ENCODE data around the gene RNF115. TPM values are rescaled to one million over a fixed set of nuclear protein-coding genes. Genes with fewer than 3 reads are reported as not detected.
A peak's percentile ranks its signal among the peaks of the same experiment; 100 is the strongest.

The RNF115 gene
- total and polyA plus RNA-seq, 2 of the 8 experiments (the other 6 are each of a cell fraction or from before 2014, with no cell fraction given) = 4.7 to 10.8 TPM

- Histone ChIP-seq H3K14ac (ENCODE audit: insufficient read length) (no peak within 1 kb of the TSS), H4K20me1 (replicated peaks in 1 of 2; ENCODE audit: control insufficient read depth in 1 of 2, insufficient read depth in 2 of 2, low read length in 2 of 2) (no peaks in the 10 kb centered on the region), H4K91ac (replicated peaks; ENCODE audit: insufficient read length, low read length) (no peak within 1 kb of the TSS), H2AK5ac (ENCODE audit: low read depth, low read length) (no peak within 1 kb of the TSS), H3K27me3 (replicated peaks in 1 of 4; ENCODE audit: control insufficient read depth in 3 of 4, extremely low read depth in 1 of 4, insufficient read depth in 3 of 4, low read length in 3 of 4) (peaks cover 0 to 7% (median 7%) of the 10 kb centered on the region in 4 experiments; a peak in 5 of 7 replicates), H3K36me3 (ENCODE audit: control insufficient read depth in 2 of 4, insufficient read depth in 4 of 4, low read length in 3 of 4) (no peaks in the 10 kb centered on the region), H4K5ac (ENCODE audit: insufficient read length, low read depth, low read length) (no peak within 1 kb of the TSS), H3K4me1 (replicated peaks in 1 of 4; ENCODE audit: control insufficient read depth in 3 of 4, insufficient read depth in 4 of 4, low read length in 3 of 4) (no peaks in the 10 kb centered on the region; a peak in 2 of 7 replicates), H3K56ac (replicated peaks; ENCODE audit: insufficient read length, low read depth, low read length) (no peak within 1 kb of the TSS), H3K27ac (ENCODE audit: low read depth, low read length) (no peak within 1 kb of the TSS), H3K79me1 (ENCODE audit: low read depth, low read length) (no peaks in the 10 kb centered on the region), H3K9me3 (ENCODE audit: insufficient read depth in 2 of 2, low read depth in 1 of 2, low read length in 1 of 2) (no peaks in the 10 kb centered on the region), H2BK5ac (ENCODE audit: low read depth, low read length) (no peak within 1 kb of the TSS), H2BK15ac (ENCODE audit: low read length) (no peak within 1 kb of the TSS), H3K23me2 (ENCODE audit: low read depth, low read length) (peaks cover 2% of the 10 kb centered on the region; the same call in 1 of the 2 replicates), H3K23ac (ENCODE audit: insufficient read length) (no peak within 1 kb of the TSS), H2AFZ (ENCODE audit: low read length) (no peak within 1 kb of the TSS), H2BK12ac (ENCODE audit: low read depth, low read length) (no peak within 1 kb of the TSS), H3K4me2 (ENCODE audit: insufficient read depth in 1 of 2, low read depth in 2 of 2, low read length in 2 of 2) (peak within 1 kb of the TSS in 1 of 2 experiments; percentile 12; a peak in 1 of 4 replicates), H3K9ac (replicated peaks in 1 of 4; ENCODE audit: extremely low read depth in 1 of 4, low read depth in 3 of 4, low read length in 3 of 4) (no peak within 1 kb of the TSS), H3K4me3 (ENCODE audit: extremely low read depth in 1 of 4, insufficient read depth in 2 of 4, low read depth in 3 of 4, low read length in 4 of 4) (no peak within 1 kb of the TSS), H4K8ac (ENCODE audit: extremely low read depth, insufficient read depth, low read length) (no peak within 1 kb of the TSS), H3K4ac (replicated peaks; ENCODE audit: insufficient read length, low read depth, low read length) (no peak within 1 kb of the TSS), H3K18ac (ENCODE audit: extremely low read depth, low read length) (no peak within 1 kb of the TSS), H3K79me2 (ENCODE audit: control insufficient read depth in 1 of 2, insufficient read depth in 2 of 2, low read length in 2 of 2) (no peaks in the 10 kb centered on the region), H2BK20ac (ENCODE audit: low read length) (no peak within 1 kb of the TSS), H2BK120ac (replicated peaks; ENCODE audit: low read depth, low read length) (no peak within 1 kb of the TSS)
- POLR2A ChIA-PET (ENCODE audit: partially characterized antibody) = interaction anchor here (1.6 kb wide), 1 partner anchor 105 kb away, joined by 3 read pairs; the partner anchor contains the start of genes POLR3C and RNF115
- DNase-seq (ENCODE audit: low read depth in 1 of 2, low spot score in 2 of 2) (no peak), FAIRE-seq (no peak)
- 96% methylated on average over 12 of the region's 12 CpGs; no CpG with 5 or more reads in 1 of the 2 experiments for WGBS, 2 experiments (ENCODE audit: extremely low coverage in 1 of 2, insufficient coverage in 1 of 2, insufficient read length in 1 of 2, insufficient replicate concordance in 2 of 2, low coverage in 1 of 2, low lambda C conversion rate in 2 of 2, missing lambda C conversion rate in 1 of 2)
- CTCF ChIA-PET (ENCODE audit: partially characterized antibody) = interaction anchor here (1.2 to 2.6 kb wide), 3 partner anchors 10 to 28 kb away, joined by 6 to 20 read pairs (median 12); no protein-coding TSS in a partner anchor
- TF ChIP-seq SUZ12 (IDR thresholded peaks at IDR 0.05; ENCODE audit: low read length) = no peak
- no peak for TF ChIP-seq TBP (IDR thresholded peaks at IDR 0.05; ENCODE audit: low read depth, low read length)
- TF ChIP-seq BRCA1 (IDR thresholded peaks at IDR 0.05; ENCODE audit: low read depth, low read length) = no peak
- no peak for TF ChIP-seq EGR1 (IDR thresholded peaks at IDR 0.05; ENCODE audit: borderline replicate concordance, low read depth, low read length)
- no peak for TF ChIP-seq RBBP5 (IDR thresholded peaks at IDR 0.05; ENCODE audit: borderline replicate concordance, low read depth, low read length)
- TF ChIP-seq TCF12 (IDR thresholded peaks at IDR 0.05; ENCODE audit: low read depth, low read length) = no peak
- no peak for TF ChIP-seq EP300 (IDR thresholded peaks at IDR 0.05; ENCODE audit: borderline replicate concordance in 1 of 2, low read depth in 2 of 2, low read length in 2 of 2)
- TF ChIP-seq SIN3A (conservative IDR thresholded peaks at IDR 0.05 in 1 of 2, IDR thresholded peaks at IDR 0.05 in 1 of 2; ENCODE audit: low read depth in 1 of 2, low read length in 2 of 2) = no peak
- no peak for TF ChIP-seq CREB1 (IDR thresholded peaks at IDR 0.05)
- no peak for TF ChIP-seq RNF2 (IDR thresholded peaks at IDR 0.05; ENCODE audit: borderline replicate concordance, low read depth, low read length, missing control alignments, poor library complexity, severe bottlenecking)
- TF ChIP-seq RFX5 (IDR thresholded peaks at IDR 0.05; ENCODE audit: borderline replicate concordance, low read depth, low read length) = no peak
These were observed 104.4 kb downstream of the RNF115 start, which contains the start of gene CD160 for GRCh38 chr1:145719230-145720079. CD160 (plus strand) TSS chr1:145719499; CDS start chr1:145728328, 8,829 bp downstream.

All from H1 (cell line).